ENCODE results near the gene ABCA5.
"Not testable (repeated sequence)": the region's sequence is repeated elsewhere in the genome, so short reads cannot be mapped to it uniquely, and the experiment has no call there.

Gene ABCA5

DNA sequence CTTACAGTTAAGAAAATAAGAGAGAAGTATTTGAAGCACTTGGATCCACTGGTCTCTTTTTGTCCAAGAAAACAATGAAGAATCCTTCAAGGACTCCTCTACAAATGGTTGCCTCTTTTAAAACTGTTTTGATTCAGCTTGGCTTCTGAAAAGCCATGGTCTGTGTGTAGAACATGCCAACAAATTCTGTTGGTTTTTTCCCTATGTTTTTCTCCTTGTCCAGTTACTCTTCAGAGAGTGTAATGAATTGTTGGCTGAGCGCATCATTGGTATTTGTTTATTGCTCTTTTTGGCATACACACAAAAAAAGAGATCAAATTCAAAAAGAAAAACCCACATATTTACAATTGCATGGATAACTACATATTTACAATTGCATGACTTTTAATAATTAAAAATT is 98.4 kb downstream of the ABCA5 start, which contains the start of gene ABCA10:
TSS of gene ABCA10 (minus strand) at position 249 of the 400 bp plus-strand sequence. CDS start 3,466 bp downstream, outside the sequence.
- no peak for DNase-seq (ENCODE audit: insufficient read length, low spot score)
- no peak for FAIRE-seq
- no peak for TF ChIP-seq POLR2A (IDR thresholded peaks at IDR 0.05; ENCODE audit: low read depth, low read length)

DNA sequence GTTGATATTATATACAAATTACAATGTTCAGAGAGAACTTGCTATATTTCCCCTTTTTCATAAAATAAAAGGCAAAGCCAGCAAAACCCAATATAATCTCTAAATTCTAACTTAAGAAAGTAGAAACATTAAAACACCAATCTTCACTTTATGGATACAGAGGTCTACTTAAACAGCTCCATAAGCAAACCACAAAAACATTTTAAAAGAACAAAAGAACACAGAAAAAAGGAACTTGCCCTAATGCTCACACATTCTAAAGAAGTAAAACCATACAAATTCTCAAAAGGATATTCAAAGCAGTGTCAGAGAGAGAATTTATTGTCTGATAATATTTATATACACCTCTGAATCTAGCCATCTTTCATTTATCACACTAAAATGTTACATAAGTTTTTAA is 98.9 kb downstream of the ABCA5 start:
- DNase-seq (ENCODE audit: insufficient read length, low spot score) (no peak), FAIRE-seq (no peak)
- no peak for TF ChIP-seq POLR2A (IDR thresholded peaks at IDR 0.05; ENCODE audit: low read depth, low read length)

DNA sequence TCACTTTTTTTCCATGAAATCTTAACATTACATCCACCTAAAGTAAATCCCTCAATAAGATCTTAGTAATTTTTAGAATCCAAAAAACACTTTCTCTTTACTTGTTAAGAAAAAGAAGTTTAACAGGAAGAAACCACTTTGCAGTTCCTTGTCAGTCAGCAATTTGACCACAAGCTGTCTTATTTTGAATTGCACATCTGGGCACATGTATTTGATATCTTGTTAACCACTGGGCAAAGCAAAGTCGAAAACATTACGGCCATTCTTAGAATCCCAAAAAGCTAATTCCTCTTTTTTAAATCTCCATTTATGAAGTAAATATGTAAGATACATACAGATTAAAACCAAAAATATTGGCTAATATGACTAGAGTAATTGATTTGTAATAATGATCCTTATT is 99.4 kb downstream of the ABCA5 start:
- DNase-seq (ENCODE audit: insufficient read length, low spot score) (no peak), FAIRE-seq (no peak)
- no peak for TF ChIP-seq POLR2A (IDR thresholded peaks at IDR 0.05; ENCODE audit: low read depth, low read length)

DNA sequence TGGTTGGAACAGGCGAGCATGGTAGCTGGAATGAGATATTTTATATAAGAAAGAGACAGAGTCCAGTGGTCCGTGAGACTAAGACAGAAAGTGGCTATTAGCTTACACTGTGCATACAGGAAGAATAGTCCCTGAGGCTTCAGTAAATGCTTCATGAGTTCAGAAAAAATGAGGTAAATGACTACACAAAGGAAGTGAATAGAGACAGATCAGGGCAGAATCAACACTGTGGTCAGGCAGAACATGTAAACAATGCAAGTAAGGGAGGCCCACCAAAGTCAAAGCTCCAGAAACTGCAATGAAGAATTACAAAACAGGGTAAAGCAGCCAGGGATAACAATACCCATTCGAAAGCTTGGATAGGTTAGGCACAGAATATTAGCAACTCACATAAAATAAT is 103.1 kb downstream of the ABCA5 start:
- TF ChIP-seq POLR2A (IDR thresholded peaks at IDR 0.05; ENCODE audit: low read depth, low read length): no peak
- FAIRE-seq (no peak), DNase-seq (ENCODE audit: insufficient read length, low spot score) (no peak)

DNA sequence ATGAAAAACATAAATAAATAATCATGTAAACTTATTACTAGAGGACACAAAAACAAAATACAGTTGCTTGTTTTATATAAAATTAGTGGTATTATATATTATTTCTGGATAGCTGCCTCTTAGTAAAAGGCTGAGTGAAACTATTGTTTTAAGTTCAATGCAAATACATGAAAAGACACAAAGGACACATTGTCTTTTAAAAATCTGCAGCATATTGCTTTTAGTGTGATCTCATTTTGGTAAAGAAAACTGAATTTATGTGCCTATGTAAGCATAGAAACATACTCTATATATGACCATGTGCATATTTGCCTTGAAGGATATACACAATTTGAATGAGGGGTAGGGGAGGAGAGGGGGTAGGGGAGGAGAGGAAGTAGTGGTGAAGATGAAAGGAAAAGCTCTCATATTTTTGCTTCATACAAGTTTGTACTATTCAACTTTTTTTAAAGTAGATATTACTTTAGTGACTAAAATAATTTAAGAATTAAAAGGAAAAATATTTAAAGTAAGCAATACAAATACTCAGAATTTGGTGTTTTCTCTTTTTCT is 104.2 kb downstream of the ABCA5 start:
- DNase-seq (ENCODE audit: insufficient read length, low spot score) (no peak), FAIRE-seq (no peak)
- no peak for TF ChIP-seq POLR2A (IDR thresholded peaks at IDR 0.05; ENCODE audit: low read depth, low read length)

DNA sequence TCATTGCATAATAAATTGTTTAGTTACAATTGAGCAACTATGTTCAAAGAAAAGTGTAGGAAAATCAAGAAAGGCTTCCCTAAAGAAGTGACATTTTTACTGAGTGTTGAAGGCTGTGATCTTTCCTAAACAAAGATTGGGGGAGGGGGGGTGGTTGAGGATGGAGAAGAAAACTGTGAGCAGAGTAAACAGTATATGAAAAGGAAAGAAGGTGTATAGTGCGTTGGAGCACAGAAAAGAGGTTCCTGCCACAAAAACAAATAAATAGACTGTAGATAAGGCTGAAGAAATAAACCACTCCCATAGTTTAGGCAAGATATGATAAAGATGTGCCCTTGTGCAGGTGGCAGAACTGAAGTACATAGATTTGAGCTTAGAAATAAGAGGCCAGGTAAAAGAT is 106.8 kb downstream of the ABCA5 start:
- FAIRE-seq: no peak
- TF ChIP-seq POLR2A (IDR thresholded peaks at IDR 0.05; ENCODE audit: low read depth, low read length): no peak
- no peak for DNase-seq (ENCODE audit: insufficient read length, low spot score)

DNA sequence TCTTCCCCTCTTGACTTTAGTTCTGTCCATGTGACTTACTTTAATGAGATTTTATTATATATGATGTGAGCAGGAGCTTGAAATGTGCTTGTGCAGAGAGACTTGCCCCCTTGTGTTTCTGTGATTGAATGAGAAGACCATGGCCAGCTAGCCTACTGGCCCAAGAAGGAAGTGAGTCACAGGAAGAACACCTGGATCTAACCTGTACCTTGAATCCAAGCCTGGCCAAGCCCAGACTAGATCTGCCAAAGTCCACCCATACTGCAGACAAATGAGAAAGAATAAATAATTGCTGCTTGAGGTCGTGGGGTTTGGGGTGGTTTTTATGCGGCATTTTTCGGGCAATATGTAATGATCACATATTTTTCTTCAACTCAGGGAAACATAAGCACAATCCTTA is 107.9 kb downstream of the ABCA5 start:
- DNase-seq (ENCODE audit: insufficient read length, low spot score) (no peak), FAIRE-seq (no peak)
- TF ChIP-seq POLR2A (IDR thresholded peaks at IDR 0.05; ENCODE audit: low read depth, low read length): no peak

DNA sequence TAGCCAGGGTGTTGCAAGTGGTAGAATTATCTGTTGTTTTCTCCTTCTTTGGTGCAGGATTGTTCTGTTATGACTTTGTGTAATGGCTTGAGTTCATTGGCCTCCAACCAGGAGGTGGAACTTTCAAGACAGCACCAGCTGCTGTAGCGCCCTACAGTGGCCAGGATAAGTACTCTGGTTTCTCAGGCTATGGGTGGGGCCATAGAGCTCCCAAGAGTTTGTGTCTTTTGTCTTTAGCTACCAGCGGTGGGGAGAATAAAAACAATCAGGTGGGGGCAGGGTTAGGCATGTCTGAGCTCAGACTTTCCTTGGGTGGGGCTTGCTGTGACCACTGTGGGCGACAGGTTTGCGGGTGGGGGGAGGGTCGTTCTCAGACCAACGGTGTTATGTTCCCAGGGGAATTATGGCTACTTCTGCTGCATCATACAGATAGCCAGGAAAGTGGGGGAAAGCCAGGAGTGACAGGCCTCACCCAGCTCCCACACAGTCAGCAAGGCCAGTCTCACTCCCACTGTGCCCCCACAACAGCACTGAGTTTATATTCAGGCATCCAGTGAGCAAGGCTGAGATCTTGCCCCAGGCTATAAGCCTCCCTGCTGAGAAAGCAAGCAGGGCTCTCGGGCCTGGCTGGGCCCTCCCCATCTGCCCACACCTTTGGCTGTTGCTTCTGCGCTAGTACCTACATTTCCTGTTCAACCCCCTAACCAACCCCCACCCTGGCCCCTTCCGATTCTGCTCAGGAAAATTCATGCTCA is 113.7 kb downstream of the ABCA5 start:
- DNase-seq (ENCODE audit: insufficient read length, low spot score) (no peak), FAIRE-seq (no peak)
- no peak for TF ChIP-seq POLR2A (IDR thresholded peaks at IDR 0.05; ENCODE audit: low read depth, low read length)

DNA sequence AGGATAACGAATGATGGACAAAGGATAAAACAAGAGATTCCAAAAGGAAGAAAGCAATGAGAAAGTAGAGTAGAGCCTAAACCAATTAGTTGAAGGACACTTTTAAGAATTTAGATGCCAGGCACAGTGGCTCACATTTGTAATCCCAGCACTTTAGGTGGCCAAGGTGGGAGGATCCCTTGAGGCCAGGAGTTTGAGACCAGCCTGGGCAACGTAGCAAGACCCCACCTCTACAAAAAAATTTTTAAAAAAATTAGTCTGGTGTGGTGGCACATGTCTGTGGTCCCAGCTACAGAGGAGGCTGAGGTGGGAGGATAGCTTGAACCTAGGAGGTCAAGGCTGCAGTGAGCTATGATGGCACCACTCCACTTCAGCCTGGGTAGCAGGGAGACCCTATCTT is 118.3 kb downstream of the ABCA5 start:
- no peak for FAIRE-seq
- TF ChIP-seq POLR2A (IDR thresholded peaks at IDR 0.05; ENCODE audit: low read depth, low read length): no peak
- no peak for DNase-seq (ENCODE audit: insufficient read length, low spot score)

DNA sequence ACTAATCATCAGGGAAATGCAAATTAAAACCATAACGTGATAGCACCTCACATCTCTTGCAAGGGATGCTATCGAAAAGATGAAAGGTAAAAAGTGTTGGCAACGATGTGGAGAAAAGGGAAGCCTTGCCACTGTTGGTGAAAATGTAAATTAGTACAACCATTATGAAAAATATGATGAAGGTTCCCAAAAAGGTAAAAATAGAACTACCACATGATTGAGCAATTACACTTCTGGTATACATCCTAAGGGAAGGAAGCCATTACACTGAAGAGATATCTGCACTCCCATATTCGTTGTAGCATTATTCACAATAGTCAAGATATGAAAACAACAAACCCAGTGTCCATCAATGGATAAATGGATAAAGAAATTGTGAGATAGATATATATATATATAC is 119.8 kb downstream of the ABCA5 start:
- FAIRE-seq: peak; percentile 52
- TF ChIP-seq POLR2A (IDR thresholded peaks at IDR 0.05; ENCODE audit: low read depth, low read length): no peak
- DNase-seq (ENCODE audit: insufficient read length, low spot score): no peak

DNA sequence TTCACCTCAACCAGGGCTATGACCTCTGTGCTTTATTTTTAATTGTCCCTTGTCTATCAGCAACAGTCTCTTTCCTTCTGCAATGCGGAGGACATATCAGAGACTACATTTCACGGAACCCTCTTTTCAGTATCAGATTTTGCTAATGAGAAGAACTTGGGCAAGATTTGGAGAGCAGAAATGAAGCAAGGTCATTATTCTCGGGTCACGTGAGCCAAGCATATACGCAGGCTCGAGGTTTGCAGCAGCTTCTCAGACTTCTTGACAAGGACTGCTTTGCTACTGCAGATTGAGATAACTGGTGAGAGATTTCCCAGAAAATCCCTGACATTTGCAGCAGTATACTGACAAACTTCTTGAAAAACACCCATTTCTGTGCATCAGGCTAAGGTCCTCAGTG is 128.7 kb downstream of the ABCA5 start:
- DNase-seq (ENCODE audit: insufficient read length, low spot score): no peak
- FAIRE-seq: no peak
- TF ChIP-seq POLR2A (IDR thresholded peaks at IDR 0.05; ENCODE audit: low read depth, low read length): no peak

DNA sequence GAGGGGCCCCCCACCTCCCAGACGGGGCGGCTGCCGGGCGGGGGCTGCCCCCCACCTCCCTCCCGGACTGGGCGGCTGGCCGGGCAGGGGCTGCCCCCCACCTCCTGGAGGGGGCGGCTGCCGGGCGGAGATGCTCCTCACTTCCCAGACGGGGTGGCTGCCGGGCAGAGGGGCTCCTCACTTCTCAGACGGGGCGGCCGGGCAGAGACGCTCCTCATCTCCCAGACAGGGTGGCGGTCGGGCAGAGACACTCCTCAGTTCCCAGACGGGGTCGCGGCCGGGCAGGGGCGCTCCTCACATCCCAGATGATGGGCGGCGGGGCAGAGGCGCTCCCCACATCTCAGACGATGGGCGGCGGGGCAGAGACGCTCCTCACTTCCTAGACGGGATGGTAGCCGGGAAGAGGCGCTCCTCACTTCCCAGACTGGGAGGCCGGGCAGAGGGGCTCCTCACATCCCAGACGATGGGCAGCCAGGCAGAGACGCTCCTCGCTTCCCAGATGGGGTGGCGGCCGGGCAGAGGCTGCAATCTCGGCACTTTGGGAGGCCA is 130.8 kb downstream of the ABCA5 start:
- DNase-seq (ENCODE audit: insufficient read length, low spot score); FAIRE-seq: not testable (repeated sequence)
